ENCODE measurements around the gene MKRN3. TPM values are rescaled to one million over a fixed set of nuclear protein-coding genes. Genes with fewer than 3 reads are reported as not detected.

MKRN3 gene
- total and polyA plus RNA-seq, 2 of the 4 experiments (the other 2 are of a cell fraction): under 0.01 to 0.17 TPM

DNA sequence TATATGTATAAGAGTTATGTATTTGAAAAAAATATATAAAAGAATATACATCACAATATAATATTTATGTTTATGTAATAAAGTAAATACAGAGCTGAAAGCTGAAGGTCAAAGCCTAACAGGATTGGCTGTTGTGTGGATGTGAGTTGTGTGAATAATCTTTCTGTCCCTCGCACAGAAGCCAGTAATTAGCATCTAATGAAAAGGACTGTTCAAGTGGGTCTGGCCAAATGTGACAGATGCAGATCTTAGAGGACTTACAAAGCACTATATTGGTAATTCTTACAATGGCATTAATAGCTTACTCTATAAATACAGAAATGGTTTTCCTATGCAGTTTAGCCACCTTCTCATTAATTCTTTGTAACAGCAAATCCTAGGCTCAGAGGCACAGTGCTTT, 2.4 kb downstream of the MKRN3 start:
- H3K18ac ChIP-seq (ENCODE audit: low read depth, low read length): no peak overlapping the region
- H2BK120ac ChIP-seq (ENCODE audit: low read depth, low read length): no peak overlapping the region
- H3K9ac ChIP-seq (ENCODE audit: low read depth, low read length): no peak overlapping the region
- no peak overlapping the region for H4K5ac ChIP-seq (ENCODE audit: low read depth, low read length)
- no peak overlapping the region for H2AFZ ChIP-seq (replicated peaks; ENCODE audit: low read length, poor library complexity)
- ChIA-PET CTCF (no interaction called here), POLR2A (ENCODE audit: unreplicated experiment) (no interaction called here)
- H3K4me2 ChIP-seq (ENCODE audit: low read depth, low read length): no peak overlapping the region
- H3K79me1 ChIP-seq (ENCODE audit: low read depth in 1 of 2, low read length in 2 of 2): no peaks in the 10 kb centered on the region
- ATAC-seq (ENCODE audit: low read depth) (no peak), DNase-seq (no peak)
- no peak overlapping the region for H3K14ac ChIP-seq (replicated peaks; ENCODE audit: low read depth, low read length)
- no peak overlapping the region for H2BK5ac ChIP-seq (ENCODE audit: low read depth, low read length, poor library complexity, severe bottlenecking)
- H2AK9ac ChIP-seq (replicated peaks; ENCODE audit: low read depth, low read length, poor library complexity): no peak overlapping the region
- H3K9me1 ChIP-seq (ENCODE audit: insufficient read depth, low read length): no peaks in the 10 kb centered on the region
- no TSS peak for BruUV-seq (replicated peaks)
- H3K23ac ChIP-seq (ENCODE audit: low read depth, low read length): no peak overlapping the region
- 17% methylated on average over 1 of the region's 1 CpG; no CpG with 5 or more reads in 1 of the 2 experiments for WGBS, 2 experiments (ENCODE audit: extremely low coverage in 2 of 2, insufficient read length in 1 of 2)
- no peak overlapping the region for H3K4ac ChIP-seq (ENCODE audit: low read depth, low read length)
- H3K4me3 ChIP-seq (ENCODE audit: insufficient read depth, low read depth, low read length): no peak overlapping the region
- TF ChIP-seq NFE2L2 (IDR thresholded peaks at IDR 0.05; ENCODE audit: low read depth, low read length): no peak
- TF ChIP-seq MAFK (IDR thresholded peaks at IDR 0.05; ENCODE audit: low read depth, low read length): no peak
- no peak for TF ChIP-seq RFX5 (IDR thresholded peaks at IDR 0.05; ENCODE audit: low read depth, low read length)
- TF ChIP-seq, protein P1, sequence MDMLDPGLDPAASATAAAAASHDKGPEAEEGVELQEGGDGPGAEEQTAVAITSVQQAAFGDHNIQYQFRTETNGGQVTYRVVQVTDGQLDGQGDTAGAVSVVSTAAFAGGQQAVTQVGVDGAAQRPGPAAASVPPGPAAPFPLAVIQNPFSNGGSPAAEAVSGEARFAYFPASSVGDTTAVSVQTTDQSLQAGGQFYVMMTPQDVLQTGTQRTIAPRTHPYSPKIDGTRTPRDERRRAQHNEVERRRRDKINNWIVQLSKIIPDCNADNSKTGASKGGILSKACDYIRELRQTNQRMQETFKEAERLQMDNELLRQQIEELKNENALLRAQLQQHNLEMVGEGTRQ (IDR thresholded peaks at IDR 0.05; ENCODE audit: low read depth, low read length): no peak
- TF ChIP-seq MAZ (IDR thresholded peaks at IDR 0.05; ENCODE audit: borderline replicate concordance, low read depth, low read length): no peak
- TF ChIP-seq, protein P2, sequence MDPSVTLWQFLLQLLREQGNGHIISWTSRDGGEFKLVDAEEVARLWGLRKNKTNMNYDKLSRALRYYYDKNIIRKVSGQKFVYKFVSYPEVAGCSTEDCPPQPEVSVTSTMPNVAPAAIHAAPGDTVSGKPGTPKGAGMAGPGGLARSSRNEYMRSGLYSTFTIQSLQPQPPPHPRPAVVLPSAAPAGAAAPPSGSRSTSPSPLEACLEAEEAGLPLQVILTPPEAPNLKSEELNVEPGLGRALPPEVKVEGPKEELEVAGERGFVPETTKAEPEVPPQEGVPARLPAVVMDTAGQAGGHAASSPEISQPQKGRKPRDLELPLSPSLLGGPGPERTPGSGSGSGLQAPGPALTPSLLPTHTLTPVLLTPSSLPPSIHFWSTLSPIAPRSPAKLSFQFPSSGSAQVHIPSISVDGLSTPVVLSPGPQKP (IDR thresholded peaks at IDR 0.05; ENCODE audit: borderline replicate concordance, low read depth, low read length): no peak
- H3K36me3 ChIP-seq (ENCODE audit: control insufficient read depth, insufficient read depth, low read length): no peaks in the 10 kb centered on the region
- no peak overlapping the region for H3K56ac ChIP-seq (ENCODE audit: extremely low read depth, insufficient read depth, low read length)
- no peak overlapping the region for H2AK5ac ChIP-seq (ENCODE audit: low read depth, low read length)
- H3K27ac ChIP-seq (ENCODE audit: insufficient read depth, low read length): no peak overlapping the region
- peaks cover 10% of the 10 kb centered on the region; the same call in 1 of the 2 replicates for H3K9me3 ChIP-seq (ENCODE audit: control insufficient read depth, insufficient read depth, low read length)
- no peak overlapping the region for H4K8ac ChIP-seq (ENCODE audit: low read depth in 2 of 2, low read length in 2 of 2)
- H2BK15ac ChIP-seq (ENCODE audit: low read depth, low read length): no peak overlapping the region
- no peaks in the 10 kb centered on the region for H3K4me1 ChIP-seq (ENCODE audit: control insufficient read depth, insufficient read depth, low read length)
- H3K27me3 ChIP-seq (ENCODE audit: control insufficient read depth, insufficient read depth, low read length): no peaks in the 10 kb centered on the region
- H4K91ac ChIP-seq (ENCODE audit: insufficient read depth, low read depth, low read length): no peak overlapping the region
- no peaks in the 10 kb centered on the region for H4K20me1 ChIP-seq (ENCODE audit: insufficient read depth, low read length)
- H2BK20ac ChIP-seq (ENCODE audit: low read depth, low read length): no peak overlapping the region
- in situ Hi-C loops (cut with MboI; ENCODE audit: low sequenced_read_pairs) (no loop called here), dilution Hi-C loops (cut with HindIII; ENCODE audit: low sequenced_read_pairs, unreplicated experiment) (no loop called here), intact Hi-C loops (cut with micrococcal nuclease) (no loop called here)
